Smooth muscle cell (in vitro differentiated cells): ENCODE measurements around the gene SLC35D3. TPM values are rescaled to one million over a fixed set of nuclear protein-coding genes. Genes with fewer than 3 reads are reported as not detected.
A peak's percentile ranks its signal among the peaks of the same experiment; 100 is the strongest.
"Not testable (repeated sequence)": the region's sequence is repeated elsewhere in the genome, so short reads cannot be mapped to it uniquely, and the experiment has no call there.

Source experiments
- DNase-seq: peaks from one replicate; lab custom pipeline; 2025; ENCODE audit not compliant: unreplicated experiment; lab: John Stamatoyannopoulos, UW
- H2AFZ ChIP-seq: fragments of 200-600 bp; sonication (generic); 2 replicates; pipeline ENCODE4 v1.6.0; 2016; ENCODE audit warnings: antibody characterized with exemption, low read depth, mild to moderate bottlenecking
- H3F3A ChIP-seq: fragments of 200-600 bp; sonication (generic); 2 replicates; pipeline ENCODE4 v1.6.0; 2017; ENCODE audit warnings: antibody characterized with exemption, low read depth
- H3K27ac ChIP-seq: fragments of 200-600 bp; sonication (generic); 2 replicates; pipeline ENCODE4 v1.5.1; 2016; ENCODE audit warnings: low read depth, mild to moderate bottlenecking
- H3K27me3 ChIP-seq: fragments of 200-600 bp; sonication (generic); 2 replicates; pipeline ENCODE4 v1.6.1; 2016; ENCODE audit warnings: low read depth, mild to moderate bottlenecking
- H3K36me3 ChIP-seq: fragments of 200-600 bp; sonication (generic); 2 replicates; pipeline ENCODE4 v1.5.1; 2016; ENCODE audit warnings: low read depth
- H3K4me1 ChIP-seq: fragments of 200-600 bp; sonication (generic); 2 replicates; pipeline ENCODE4 v1.5.1; 2016; ENCODE audit warnings: low read depth
- H3K4me2 ChIP-seq: fragments of 200-600 bp; sonication (generic); 2 replicates; pipeline ENCODE4 v1.6.0; 2016; ENCODE audit warnings: mild to moderate bottlenecking
- H3K4me3 ChIP-seq: fragments of 200-600 bp; sonication (generic); 2 replicates; pipeline ENCODE4 v1.5.1; 2016; ENCODE audit warnings: mild to moderate bottlenecking
- H3K79me2 ChIP-seq: fragments of 200-600 bp; sonication (generic); 2 replicates; pipeline ENCODE4 v1.6.0; 2016; ENCODE audit warnings: low read depth, mild to moderate bottlenecking
- H3K9ac ChIP-seq: fragments of 200-600 bp; sonication (generic); 2 replicates; pipeline ENCODE4 v1.6.0; 2016; ENCODE audit warnings: low read depth
- H3K9me3 ChIP-seq: fragments of 200-600 bp; sonication (generic); replicated peaks from 2 replicates; pipeline ENCODE4 v1.5.1; 2016; ENCODE audit warnings: low read depth
- H4K20me1 ChIP-seq: fragments of 200-600 bp; sonication (generic); 2 replicates; pipeline ENCODE4 v1.6.0; 2016; ENCODE audit warnings: low read depth
- CTCF ChIP-seq: fragments of 200-600 bp; sonication (generic); IDR thresholded peaks from 2 replicates; pipeline ENCODE4 v1.5.1; 2017; ENCODE audit warnings: borderline replicate concordance, mild to moderate bottlenecking, antibody characterized with exemption; ENCODE audit not compliant: insufficient read depth, poor library complexity, severe bottlenecking
- WGBS: methylation state at CpG from one replicate; pipeline ENCODE4 v1.1.7; 2016; ENCODE audit warnings: low lambda C conversion rate; 5-methylcytosine and 5-hydroxymethylcytosine counted together
- polyA plus RNA-seq: library from polyadenylated mRNA; unstranded; fragments of >200 nt; fragmentation: Nextera tagmentation; extraction: Ambion mirVana; gene quantifications from 2 replicates; pipeline ENCODE4 v1.2.1, GENCODE V29; 2016
- small RNA-seq: library from RNA; depleted of rRNA; stranded (forward); fragments of <200 nt; gene quantifications from one replicate; pipeline ENCODE3, GENCODE V24; 2014
- total RNA-seq: library from RNA; depleted of rRNA; stranded (reverse); fragments of >200 nt; gene quantifications from 2 replicates; pipeline ENCODE4 v1.2.3, GENCODE V29; 2014

The SLC35D3 gene
- total and polyA plus RNA-seq, 2 experiments from 2014 or later, result not detected

GRCh38 chr6:136969433-136969832 lies 47.3 kb downstream of the SLC35D3 start:
- no peaks in the 10 kb centered on the region for H3K36me3 ChIP-seq
- H3K9me3 ChIP-seq, result no peaks in the 10 kb centered on the region
- H3K9ac ChIP-seq, result peak overlapping the region; percentile 69
- H3K27me3 ChIP-seq, result peaks cover 40% of the 10 kb centered on the region
- peak overlapping the region; percentile 86 for H3K27ac ChIP-seq
- no peak for DNase-seq
- H3K79me2 ChIP-seq, result no peaks in the 10 kb centered on the region
- H4K20me1 ChIP-seq, result no peaks in the 10 kb centered on the region
- no peak overlapping the region for H3K4me3 ChIP-seq
- H2AFZ ChIP-seq, result no peak overlapping the region
- H3K4me2 ChIP-seq, result no peak overlapping the region
- H3F3A ChIP-seq, result no peaks in the 10 kb centered on the region
- 61% methylated on average over 5 of the region's 5 CpGs for WGBS
- H3K4me1 ChIP-seq, result no peaks in the 10 kb centered on the region
- no peak for TF ChIP-seq CTCF

- DNase-seq, result no peak
- peaks cover 35% of the 10 kb centered on the region for H3K27me3 ChIP-seq
- H3K9ac ChIP-seq, result peak overlapping the region; percentile 69
- no peaks in the 10 kb centered on the region for H3K79me2 ChIP-seq
- H3F3A ChIP-seq, result no peaks in the 10 kb centered on the region
- WGBS, result 76% methylated on average over 4 of the region's 4 CpGs
- H3K4me1 ChIP-seq, result no peaks in the 10 kb centered on the region
- H4K20me1 ChIP-seq, result no peaks in the 10 kb centered on the region
- no peaks in the 10 kb centered on the region for H3K36me3 ChIP-seq
- H3K4me3 ChIP-seq, result no peak overlapping the region
- H3K4me2 ChIP-seq, result no peak overlapping the region
- peak overlapping the region; percentile 86 for H3K27ac ChIP-seq
- H3K9me3 ChIP-seq, result no peaks in the 10 kb centered on the region
- no peak overlapping the region for H2AFZ ChIP-seq
- no peak for TF ChIP-seq CTCF
These were observed 47.8 kb downstream of the SLC35D3 start for GRCh38 chr6:136969930-136970329.

DNA sequence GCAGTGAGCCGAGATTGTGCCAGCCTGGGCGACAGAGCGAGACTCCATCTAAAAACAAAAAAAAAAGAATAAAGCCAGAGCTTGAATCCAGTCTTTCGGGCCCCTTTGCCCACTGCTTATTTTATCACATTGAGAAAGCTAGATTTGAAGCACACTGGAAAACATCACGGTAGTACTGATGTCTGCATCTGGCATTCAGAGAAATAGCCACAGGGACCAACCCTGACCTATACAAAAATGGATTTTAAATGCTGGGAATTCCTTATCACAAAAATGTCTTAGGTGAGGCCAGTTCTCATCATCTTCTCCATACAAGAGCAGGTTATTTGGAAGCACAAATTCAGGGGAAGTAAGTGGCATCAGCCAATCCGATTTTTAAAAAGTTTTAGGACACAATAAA lies 49.5 kb downstream of the SLC35D3 start:
- Histone ChIP-seq H2AFZ (no peak overlapping the region), H3K9ac (no peak overlapping the region), H3K27me3 (peaks cover 28% of the 10 kb centered on the region), H3K36me3 (no peaks in the 10 kb centered on the region), H3K4me1 (no peaks in the 10 kb centered on the region), H4K20me1 (no peaks in the 10 kb centered on the region), H3K9me3 (no peaks in the 10 kb centered on the region), H3K27ac (no peak overlapping the region), H3K4me3 (no peak overlapping the region), H3K4me2 (no peak overlapping the region), H3K79me2 (no peaks in the 10 kb centered on the region), H3F3A (no peaks in the 10 kb centered on the region)
- no peak for DNase-seq
- TF ChIP-seq CTCF, result no peak
- 96% methylated on average over 6 of the region's 6 CpGs for WGBS

- WGBS, result 97% methylated on average over 8 of the region's 8 CpGs
- not testable (repeated sequence) for H4K20me1 ChIP-seq, H3K9ac ChIP-seq
These were observed 51.7 kb downstream of the SLC35D3 start for GRCh38 chr6:136973781-136974180.

More at GRCh38 chr6:136973781-136974180, 51.7 kb downstream of the SLC35D3 start:
- not testable (repeated sequence) for H3K27ac ChIP-seq, H3K4me2 ChIP-seq, H3K4me3 ChIP-seq, H3F3A ChIP-seq, H2AFZ ChIP-seq, H3K79me2 ChIP-seq, H3K9me3 ChIP-seq, H3K4me1 ChIP-seq, H3K36me3 ChIP-seq, DNase-seq
- peaks cover 15% of the 10 kb centered on the region for H3K27me3 ChIP-seq

Small RNA genes lying within 50 kb of the gene (small RNA-seq; reads per million reads assigned to genes)
- gene RF00019 (not detected), gene RPL35AP3 (not detected)

Other genes starting within 250 kb of the SLC35D3 start
- gene MAP3K5, start 129.8 kb upstream of the SLC35D3 start, total RNA-seq, result 1.8 and 2.1 TPM in 2 replicates
- gene MAP3K5, start 129.8 kb upstream of the SLC35D3 start, polyA plus RNA-seq, result 0.69 and 0.93 TPM in 2 replicates
- 5.6 and 10.3 TPM in 2 replicates for gene PEX7, start 99.7 kb upstream of the SLC35D3 start, total RNA-seq
- 13.3 and 14.4 TPM in 2 replicates for gene PEX7, start 99.7 kb upstream of the SLC35D3 start, polyA plus RNA-seq
- 2.9 and 3.8 TPM in 2 replicates for gene IL20RA, start 122.7 kb downstream of the SLC35D3 start, total RNA-seq
- 0.46 TPM in 1 of 2 replicates, not detected in the other for gene IL20RA, start 122.7 kb downstream of the SLC35D3 start, polyA plus RNA-seq